ENCODE results near the gene OXCT2.

GRCh38 chr1:39777306-39777705 lies 6.2 kb upstream of the OXCT2 start:
- no peak for TF ChIP-seq EP300 (IDR thresholded peaks at IDR 0.05; ENCODE audit: low read length)
- TF ChIP-seq ZEB2 (IDR thresholded peaks at IDR 0.05) = no peak
- TF ChIP-seq ZFX (CRISPR knock-in tag; IDR thresholded peaks at IDR 0.05) = no peak
- TF ChIP-seq SIX5 (IDR thresholded peaks at IDR 0.05; ENCODE audit: borderline replicate concordance in 1 of 2, insufficient read depth in 1 of 2, low read depth in 1 of 2, low read length in 2 of 2) = no peak
- TF ChIP-seq ZNF224 (CRISPR knock-in tag; IDR thresholded peaks at IDR 0.05) = no peak
- TF ChIP-seq KDM5B (IDR thresholded peaks at IDR 0.05; ENCODE audit: insufficient replicate concordance, low read depth, low read length) = no peak

All from K562 (cell line).